Measurements from ENCODE around the gene PRLR. TPM values are rescaled to one million over a fixed set of nuclear protein-coding genes. Genes with fewer than 3 reads are reported as not detected.

Gene PRLR
- total and polyA plus RNA-seq, 2 of the 8 experiments (the other 6 are each of a cell fraction or from before 2014, with no cell fraction given) = 0.53 to 2.5 TPM

DNA sequence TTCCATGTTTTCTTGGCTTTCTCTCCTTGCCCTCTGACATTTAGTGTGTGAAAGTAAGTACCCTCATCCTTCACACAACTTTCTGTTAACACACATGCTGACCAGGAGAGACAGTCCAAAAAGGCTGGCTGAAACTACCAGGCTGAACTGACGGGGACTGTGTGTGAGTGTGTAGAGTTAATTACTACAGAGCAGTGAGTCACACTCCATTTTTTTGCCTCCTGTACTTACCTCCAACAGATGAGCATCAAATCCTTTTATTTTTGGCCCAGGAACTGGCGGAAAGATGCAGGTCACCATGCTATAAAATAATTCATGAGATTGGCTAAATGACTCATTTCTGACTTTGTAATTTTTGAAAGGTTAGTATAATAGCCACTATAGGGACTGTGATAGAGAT, 162.3 kb downstream of the PRLR start:
- no peak overlapping the region for H3K9ac ChIP-seq (replicated peaks in 1 of 4; ENCODE audit: extremely low read depth in 1 of 4, low read depth in 3 of 4, low read length in 3 of 4)
- H2AFZ ChIP-seq (ENCODE audit: low read length) = no peak overlapping the region
- no peak overlapping the region for H2BK20ac ChIP-seq (ENCODE audit: low read length)
- TF ChIP-seq RXRA (IDR thresholded peaks at IDR 0.05; ENCODE audit: insufficient read depth, low read depth, low read length) (no peak), POU5F1 (IDR thresholded peaks at IDR 0.05; ENCODE audit: low read depth, low read length) (no peak), PHF8 (conservative IDR thresholded peaks at IDR 0.05; ENCODE audit: low read depth, low read length) (no peak), KDM4A (IDR thresholded peaks at IDR 0.05; ENCODE audit: low read depth, low read length, severe bottlenecking) (no peak), CHD2 (IDR thresholded peaks at IDR 0.05; ENCODE audit: low read length) (no peak), TEAD4 (IDR thresholded peaks at IDR 0.05; ENCODE audit: low read depth, low read length) (no peak), YY1 (IDR thresholded peaks at IDR 0.05; ENCODE audit: low read depth, low read length) (no peak), CBX5 (IDR thresholded peaks at IDR 0.05; ENCODE audit: low read depth, low read length) (no peak), SP1 (IDR thresholded peaks at IDR 0.05; ENCODE audit: low read depth, low read length) (no peak), CHD1 (IDR thresholded peaks at IDR 0.05; ENCODE audit: low read depth, low read length) (no peak), POLR2AphosphoS5 (IDR thresholded peaks at IDR 0.05; ENCODE audit: low read depth, low read length) (no peak), EZH2 (IDR thresholded peaks at IDR 0.05; ENCODE audit: low read depth, low read length, severe bottlenecking) (no peak)
- no peak overlapping the region for H3K18ac ChIP-seq (ENCODE audit: extremely low read depth, low read length)
- no peak overlapping the region for H3K14ac ChIP-seq (ENCODE audit: insufficient read length)
- H4K5ac ChIP-seq (ENCODE audit: insufficient read length, low read depth, low read length) = no peak overlapping the region
- WGBS, 2 experiments (ENCODE audit: extremely low coverage in 1 of 2, insufficient coverage in 1 of 2, insufficient read length in 1 of 2, insufficient replicate concordance in 2 of 2, low coverage in 1 of 2, low lambda C conversion rate in 2 of 2, missing lambda C conversion rate in 1 of 2) = 74% methylated on average over 2 of the region's 2 CpGs; no CpG with 5 or more reads in 1 of the 2 experiments
- no peak overlapping the region for H3K4ac ChIP-seq (replicated peaks; ENCODE audit: insufficient read length, low read depth, low read length)
- ChIA-PET CTCF (ENCODE audit: partially characterized antibody) (interaction anchor here (1.0 to 1.3 kb wide), 2 partner anchors 64 to 112 kb away, joined by 3 to 4 read pairs; no protein-coding TSS in a partner anchor), POLR2A (ENCODE audit: partially characterized antibody) (no interaction called here)
- no peak overlapping the region for H2AK5ac ChIP-seq (ENCODE audit: low read depth, low read length)
- H3K56ac ChIP-seq (replicated peaks; ENCODE audit: insufficient read length, low read depth, low read length) = no peak overlapping the region
- DNase-seq (ENCODE audit: low read depth in 1 of 2, low spot score in 2 of 2) = no peak
- no peak for FAIRE-seq
- H3K27ac ChIP-seq (ENCODE audit: low read depth, low read length) = no peak overlapping the region
- no peak overlapping the region for H2BK5ac ChIP-seq (ENCODE audit: low read depth, low read length)
- H3K4me1 ChIP-seq (replicated peaks in 1 of 4; ENCODE audit: control insufficient read depth in 3 of 4, insufficient read depth in 4 of 4, low read length in 3 of 4) = no peaks in the 10 kb centered on the region
- no peaks in the 10 kb centered on the region for H3K79me2 ChIP-seq (ENCODE audit: control insufficient read depth in 1 of 2, insufficient read depth in 2 of 2, low read length in 2 of 2)
- H3K23ac ChIP-seq (ENCODE audit: insufficient read length) = no peak overlapping the region
- no peak overlapping the region for H2BK12ac ChIP-seq (ENCODE audit: low read depth, low read length)
- H3K9me3 ChIP-seq (ENCODE audit: insufficient read depth in 2 of 2, low read depth in 1 of 2, low read length in 1 of 2) = no peaks in the 10 kb centered on the region
- no peak overlapping the region for H3K4me3 ChIP-seq (ENCODE audit: extremely low read depth in 1 of 4, insufficient read depth in 2 of 4, low read depth in 3 of 4, low read length in 4 of 4)
- no peak overlapping the region for H4K8ac ChIP-seq (ENCODE audit: extremely low read depth, insufficient read depth, low read length)
- H4K91ac ChIP-seq (replicated peaks; ENCODE audit: insufficient read length, low read length) = no peak overlapping the region
- no peaks in the 10 kb centered on the region for H3K79me1 ChIP-seq (ENCODE audit: low read depth, low read length)
- H2BK120ac ChIP-seq (replicated peaks; ENCODE audit: low read depth, low read length) = no peak overlapping the region
- H3K23me2 ChIP-seq (ENCODE audit: low read depth, low read length) = peaks cover 2% of the 10 kb centered on the region; the same call in 1 of the 2 replicates
- no peaks in the 10 kb centered on the region for H3K36me3 ChIP-seq (ENCODE audit: control insufficient read depth in 2 of 4, insufficient read depth in 4 of 4, low read length in 3 of 4)
- no peak overlapping the region for H3K4me2 ChIP-seq (ENCODE audit: insufficient read depth in 1 of 2, low read depth in 2 of 2, low read length in 2 of 2)
- H3K27me3 ChIP-seq (replicated peaks in 1 of 4; ENCODE audit: control insufficient read depth in 3 of 4, extremely low read depth in 1 of 4, insufficient read depth in 3 of 4, low read length in 3 of 4) = peaks cover 0 to 1% (median 0%) of the 10 kb centered on the region in 4 experiments; a peak in 1 of 7 replicates
- H2BK15ac ChIP-seq (ENCODE audit: low read length) = no peak overlapping the region
- H4K20me1 ChIP-seq (replicated peaks in 1 of 2; ENCODE audit: control insufficient read depth in 1 of 2, insufficient read depth in 2 of 2, low read length in 2 of 2) = no peaks in the 10 kb centered on the region
